RWPE1 (cell line): Measurements from ENCODE around the gene SNCAIP.
A peak's percentile ranks its signal among the peaks of the same experiment; 100 is the strongest.

Source experiments
- CTCF ChIA-PET: fragments of 350-600 bp; sonication (Branson Sonifier 250); formaldehyde crosslinking; extraction: SDS; loops from one replicate; lab custom pipeline; 2021; lab: Yijun Ruan, JAX
- POLR2A ChIA-PET: fragments of 400-600 bp; formaldehyde crosslinking; extraction: SDS; loops from one replicate; lab custom pipeline; 2020; ENCODE audit warnings: antibody characterized with exemption; ENCODE audit not compliant: low non-redundant PET; lab: Yijun Ruan, JAX
- DNase-seq: peaks from one replicate; pipeline ENCODE4 v3.0.0; 2012; ENCODE audit warnings: low spot score
- H3K27ac ChIP-seq: fragments of 450-650 bp; 2 replicates; pipeline ENCODE4 v1.5.1; 2017
- CTCF ChIP-seq: fragments of 450-650 bp; conservative IDR thresholded peaks from 2 replicates; pipeline ENCODE4 v1.5.1; 2017; ENCODE audit warnings: low read depth, mild to moderate bottlenecking

The SNCAIP gene

GRCh38 chr5:122311961-122312590, at the start of gene SNCAIP:
TSS of gene SNCAIP (plus strand) at chr5:122312237. CDS start at chr5:122391135, 78,898 bp downstream.
- TF ChIP-seq CTCF: no peak
- DNase-seq: peak; percentile 43
- CTCF ChIA-PET: interaction anchor here (0.5 kb wide), 1 partner anchor 17 kb away, joined by 5 read pairs; no protein-coding TSS in a partner anchor
- H3K27ac ChIP-seq: no peak within 1 kb of the TSS
- POLR2A ChIA-PET: no interaction called here

- CTCF ChIA-PET: no interaction called here
- no peak for TF ChIP-seq CTCF
- POLR2A ChIA-PET: no interaction called here
- DNase-seq: no peak
- no peak overlapping the region for H3K27ac ChIP-seq
These were observed 48.5 kb upstream of the SNCAIP start for GRCh38 chr5:122263352-122264030.

GRCh38 chr5:122264610-122265009, 47.4 kb upstream of the SNCAIP start:
- no peak for DNase-seq
- H3K27ac ChIP-seq: no peak overlapping the region
- ChIA-PET CTCF (no interaction called here), POLR2A (no interaction called here)
- no peak for TF ChIP-seq CTCF

- TF ChIP-seq CTCF: no peak
- POLR2A ChIA-PET: no interaction called here
- CTCF ChIA-PET: no interaction called here
- no peak overlapping the region for H3K27ac ChIP-seq
- DNase-seq: no peak
These were observed 44.9 kb upstream of the SNCAIP start for GRCh38 chr5:122267185-122267584.

- no peak overlapping the region for H3K27ac ChIP-seq
- ChIA-PET POLR2A (no interaction called here), CTCF (interaction anchor here (0.7 to 1.3 kb wide), 2 partner anchors 72 to 831 kb away, joined by 3 to 7 read pairs; no protein-coding TSS in a partner anchor)
- no peak for DNase-seq
- no peak for TF ChIP-seq CTCF
These were observed 38.3 kb upstream of the SNCAIP start for GRCh38 chr5:122273696-122274095.

GRCh38 chr5:122283592-122283991, 28.4 kb upstream of the SNCAIP start:
- POLR2A ChIA-PET: no interaction called here
- no peak for DNase-seq
- H3K27ac ChIP-seq: no peak overlapping the region
- CTCF ChIA-PET: interaction anchor here (0.6 kb wide), 2 partner anchors 34 to 186 kb away, joined by 3 read pairs; no protein-coding TSS in a partner anchor
- TF ChIP-seq CTCF: no peak
